B cell (primary cell): ENCODE measurements around the gene TJP2. TPM values are rescaled to one million over a fixed set of nuclear protein-coding genes. Genes with fewer than 3 reads are reported as not detected.

Experiments
- ATAC-seq: fragments of 200-7000 bp; cut with Tn5 transposase; one replicate; pipeline ENCODE4 v1.10.0; 2021; ENCODE audit warnings: low read depth, mild to moderate bottlenecking, moderate number of reproducible peaks, moderate library complexity
- CTCF ChIA-PET: fragments of 350-600 bp; sonication (Branson Sonifier 250); formaldehyde crosslinking; loops from one replicate; lab custom pipeline; 2021; ENCODE audit warnings: antibody characterized with exemption, inconsistent platforms; lab: Charles Lee
- POLR2A ChIA-PET: fragments of 350-600 bp; sonication (Branson Sonifier 250); formaldehyde crosslinking; loops from one replicate; lab custom pipeline; 2021; ENCODE audit warnings: antibody characterized with exemption; lab: Charles Lee
- DNase-seq: peaks from one replicate; pipeline ENCODE4 v3.0.0; 2013
- H2AFZ ChIP-seq: 2 replicates; pipeline ENCODE4 v1.6.1; 2012; ENCODE audit warnings: mild to moderate bottlenecking, low read depth, low read length; ENCODE audit not compliant: insufficient read depth, poor library complexity, severe bottlenecking
- H3K27ac ChIP-seq, 2 donors: 1 replicate in 1 of 2; 2 replicates in 1 of 2; pipeline ENCODE4 v1.5.1; 2012 to 2013; ENCODE audit warnings: low read length in 2 of 2, mild to moderate bottlenecking in 2 of 2, moderate library complexity in 1 of 2
- H3K27me3 ChIP-seq, 4 experiments: fragments of 200-600 bp in 1 of 4; sonication (generic) in 1 of 4; replicated peaks in 1 of 4; 1 replicate in 2 of 4; 2 replicates in 2 of 4; pipeline versions ENCODE4 v1.6.1 to v1.7.0; 2013 to 2016; ENCODE audit warnings: low read length in 3 of 4, mild to moderate bottlenecking in 2 of 4, mixed read lengths in 1 of 4, moderate library complexity in 1 of 4; ENCODE audit not compliant: insufficient read depth in 4 of 4, control insufficient read depth in 3 of 4; ENCODE audit errors: control extremely low read depth in 1 of 4
- H3K36me3 ChIP-seq, 2 experiments: replicated peaks in 1 of 2; 1 replicate in 1 of 2; 2 replicates in 1 of 2; pipeline versions ENCODE4 v1.6.1 to v1.7.1; 2013; ENCODE audit warnings: low read length in 1 of 2; ENCODE audit not compliant: insufficient read depth in 2 of 2, control insufficient read depth in 1 of 2; ENCODE audit errors: control extremely low read depth in 1 of 2, extremely low read depth in 1 of 2
- H3K4me1 ChIP-seq, 2 donors: fragments of 200-600 bp in 1 of 2; sonication (generic) in 1 of 2; 1 replicate in 1 of 2; 2 replicates in 1 of 2; pipeline versions ENCODE4 v1.5.1 to v1.6.1; 2013 to 2017; ENCODE audit warnings: low read length in 2 of 2; ENCODE audit not compliant: control insufficient read depth in 2 of 2, insufficient read depth in 2 of 2
- H3K4me2 ChIP-seq: replicated peaks from 2 replicates; pipeline ENCODE3; 2012; ENCODE audit warnings: mild to moderate bottlenecking, low read depth, low read length; ENCODE audit not compliant: poor library complexity, severe bottlenecking
- H3K4me3 ChIP-seq, 5 experiments: fragments of 200-600 bp in 1 of 5; sonication (generic) in 1 of 5; 1 replicate in 3 of 5; 2 replicates in 2 of 5; pipeline versions ENCODE4 v1.5.1 to v1.7.0; 2011 to 2016; ENCODE audit warnings: low read length in 4 of 5, mild to moderate bottlenecking in 4 of 5, low read depth in 2 of 5, control low read depth in 1 of 5, moderate library complexity in 1 of 5; ENCODE audit not compliant: insufficient read depth in 1 of 5; ENCODE audit errors: control extremely low read depth in 1 of 5, extremely low read depth in 1 of 5
- H3K79me2 ChIP-seq: fragments of 200-600 bp; sonication (generic); one replicate; pipeline ENCODE4 v1.6.0; 2016; ENCODE audit warnings: low read length; ENCODE audit not compliant: control insufficient read depth, insufficient read depth
- H3K9ac ChIP-seq: fragments of 200-600 bp; sonication (generic); 2 replicates; pipeline ENCODE4 v1.6.1; 2017; ENCODE audit warnings: mild to moderate bottlenecking, low read length, moderate library complexity
- H3K9me3 ChIP-seq, 3 donors: one replicate each; pipeline versions ENCODE4 v1.6.1 to v1.7.1; 2013; ENCODE audit warnings: low read length in 2 of 3; ENCODE audit not compliant: control insufficient read depth in 2 of 3, insufficient read depth in 1 of 3; ENCODE audit errors: control extremely low read depth in 1 of 3
- H4K20me1 ChIP-seq: 2 replicates; pipeline ENCODE4 v1.6.0; 2012; ENCODE audit warnings: mild to moderate bottlenecking, low read length; ENCODE audit not compliant: insufficient read depth, control insufficient read depth, poor library complexity, severe bottlenecking
- H3K27ac Mint-ChIP-seq: one replicate; pipeline ENCODE4 v1.8.0; 2021; ENCODE audit warnings: mixed read lengths
- H3K27me3 Mint-ChIP-seq: one replicate; pipeline ENCODE4 v1.8.0; 2021; ENCODE audit warnings: mixed read lengths
- H3K4me1 Mint-ChIP-seq: one replicate; pipeline ENCODE4 v1.8.0; 2021; ENCODE audit warnings: mixed read lengths
- H3K4me3 Mint-ChIP-seq: one replicate; pipeline ENCODE4 v1.8.0; 2021; ENCODE audit warnings: mixed read lengths
- H3K9me3 Mint-ChIP-seq: one replicate; pipeline ENCODE4 v1.8.0; 2022; ENCODE audit warnings: mixed read lengths; ENCODE audit not compliant: insufficient read depth
- EZH2 ChIP-seq: IDR thresholded peaks from 2 replicates; pipeline ENCODE4 v1.6.1; 2012; ENCODE audit warnings: borderline replicate concordance, low read depth, mild to moderate bottlenecking, moderate library complexity, low read length; ENCODE audit not compliant: insufficient read depth, poor library complexity, severe bottlenecking
- WGBS: methylation state at CpG from one replicate; pipeline ENCODE4 v1.1.5; 2013; ENCODE audit warnings: missing lambda C conversion rate; ENCODE audit not compliant: insufficient coverage; 5-methylcytosine and 5-hydroxymethylcytosine counted together
- intact Hi-C: fragments of 100-400 bp; cut with micrococcal nuclease; formaldehyde crosslinking; loops from one replicate; pipeline ENCODE4 v1.10.0; 2022
- polyA plus RNA-seq: library from polyadenylated mRNA; depleted of rRNA; stranded (reverse); fragments of >200 nt; gene quantifications from 2 replicates; pipeline ENCODE4 v1.2.3, GENCODE V29; 2012
- total RNA-seq, 2 donors: library from RNA; stranded (reverse); fragments of 120-200 nt in 1 of 2; gene quantifications; 1 replicate in 1 of 2; 2 replicates in 1 of 2; pipeline versions ENCODE4 v1.2.3 to v1.2.4, GENCODE V29; 2013 to 2022
- TF ChIP-seq, protein P1 (sequence below): fragments of 200-600 bp; IDR thresholded peaks from one replicate; pipeline ENCODE4 v1.8.0; 2022; ENCODE audit warnings: antibody characterized with exemption, mild to moderate bottlenecking

The TJP2 gene
- total and polyA plus RNA-seq, 2 donors (not counting 1 experiment from before 2014, with no cell fraction given): 1.2 to 2.3 TPM

GRCh38 chr9:69206047-69206446, 32.0 kb downstream of the TJP2 start:
- no peaks in the 10 kb centered on the region for H3K27me3 ChIP-seq
- H3K27me3 Mint-ChIP-seq: no peaks in the 10 kb centered on the region
- CTCF ChIA-PET: interaction anchor here (1.6 kb wide), 1 partner anchor 216 kb away, joined by 3 read pairs; no protein-coding TSS in a partner anchor

DNA sequence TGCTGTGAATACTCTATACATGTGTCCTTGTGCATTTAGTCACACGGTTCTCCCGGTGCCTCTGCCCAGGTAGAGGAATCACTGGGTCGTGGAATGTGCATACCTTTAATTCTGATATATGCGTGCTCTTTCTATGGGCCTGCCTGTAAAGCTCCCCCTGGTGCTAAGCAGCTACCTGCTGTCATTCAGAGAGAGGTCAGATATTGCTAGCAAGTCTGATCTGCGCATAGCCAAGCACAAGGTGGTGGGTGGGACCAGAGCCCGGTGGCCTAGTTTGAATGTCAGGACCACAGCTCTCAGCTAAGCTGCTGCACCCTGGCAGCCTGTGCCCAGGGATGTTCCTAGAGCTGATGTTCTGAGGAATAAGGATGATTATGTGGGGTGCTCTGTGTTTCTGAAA, 33.4 kb downstream of the TJP2 start:
- CTCF ChIA-PET: interaction anchor here (0.6 kb wide), 1 partner anchor 864 kb away, joined by 3 read pairs; no protein-coding TSS in a partner anchor
- Mint-ChIP-seq H3K9me3 (no peaks in the 10 kb centered on the region), H3K27me3 (no peaks in the 10 kb centered on the region), H3K27ac (no peak overlapping the region), H3K4me3 (no peak overlapping the region), H3K4me1 (no peaks in the 10 kb centered on the region)
- Histone ChIP-seq H3K9me3 (no peaks in the 10 kb centered on the region), H3K9ac (no peak overlapping the region), H3K4me2 (no peak overlapping the region), H2AFZ (no peak overlapping the region), H3K27ac (no peak overlapping the region), H3K4me1 (no peaks in the 10 kb centered on the region), H3K36me3 (no peaks in the 10 kb centered on the region), H3K4me3 (no peak overlapping the region), H3K79me2 (no peaks in the 10 kb centered on the region), H4K20me1 (no peaks in the 10 kb centered on the region), H3K27me3 (no peaks in the 10 kb centered on the region)
- no peak for DNase-seq
- no peak for TF ChIP-seq EZH2
- TF ChIP-seq, protein P1, sequence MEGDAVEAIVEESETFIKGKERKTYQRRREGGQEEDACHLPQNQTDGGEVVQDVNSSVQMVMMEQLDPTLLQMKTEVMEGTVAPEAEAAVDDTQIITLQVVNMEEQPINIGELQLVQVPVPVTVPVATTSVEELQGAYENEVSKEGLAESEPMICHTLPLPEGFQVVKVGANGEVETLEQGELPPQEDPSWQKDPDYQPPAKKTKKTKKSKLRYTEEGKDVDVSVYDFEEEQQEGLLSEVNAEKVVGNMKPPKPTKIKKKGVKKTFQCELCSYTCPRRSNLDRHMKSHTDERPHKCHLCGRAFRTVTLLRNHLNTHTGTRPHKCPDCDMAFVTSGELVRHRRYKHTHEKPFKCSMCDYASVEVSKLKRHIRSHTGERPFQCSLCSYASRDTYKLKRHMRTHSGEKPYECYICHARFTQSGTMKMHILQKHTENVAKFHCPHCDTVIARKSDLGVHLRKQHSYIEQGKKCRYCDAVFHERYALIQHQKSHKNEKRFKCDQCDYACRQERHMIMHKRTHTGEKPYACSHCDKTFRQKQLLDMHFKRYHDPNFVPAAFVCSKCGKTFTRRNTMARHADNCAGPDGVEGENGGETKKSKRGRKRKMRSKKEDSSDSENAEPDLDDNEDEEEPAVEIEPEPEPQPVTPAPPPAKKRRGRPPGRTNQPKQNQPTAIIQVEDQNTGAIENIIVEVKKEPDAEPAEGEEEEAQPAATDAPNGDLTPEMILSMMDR: no peak
- ATAC-seq: no peak
- intact Hi-C loops: no loop called here
- 89% methylated on average over 6 of the region's 6 CpGs for WGBS
- POLR2A ChIA-PET: no interaction called here

More at GRCh38 chr9:69206047-69206446, 32.0 kb downstream of the TJP2 start:
- intact Hi-C loops: no loop called here
- Histone ChIP-seq H3K9me3 (no peaks in the 10 kb centered on the region), H3K4me1 (no peaks in the 10 kb centered on the region), H3K79me2 (no peaks in the 10 kb centered on the region), H2AFZ (no peak overlapping the region), H3K9ac (no peak overlapping the region), H3K4me3 (no peak overlapping the region), H3K36me3 (no peaks in the 10 kb centered on the region), H4K20me1 (no peaks in the 10 kb centered on the region), H3K4me2 (no peak overlapping the region), H3K27ac (no peak overlapping the region)
- no peak for ATAC-seq
- no peak for TF ChIP-seq EZH2
- TF ChIP-seq, protein P1: no peak
- H3K27ac Mint-ChIP-seq: no peak overlapping the region
- DNase-seq: no peak
- no peaks in the 10 kb centered on the region for H3K4me1 Mint-ChIP-seq
- H3K9me3 Mint-ChIP-seq: no peaks in the 10 kb centered on the region
- no peak overlapping the region for H3K4me3 Mint-ChIP-seq
- 93% methylated on average over 4 of the region's 5 CpGs for WGBS
- POLR2A ChIA-PET: no interaction called here
